SU-DHL-6 (cell line): ENCODE data around the gene GAS2L2.

ENCODE experiments used
- H2AFZ ChIP-seq: fragments of 200-600 bp; sonication (generic); 2 replicates; pipeline ENCODE4 v1.6.1; 2014; ENCODE audit warnings: low read depth, mild to moderate bottlenecking, moderate library complexity, mixed read lengths, antibody characterized with exemption, low read length; ENCODE audit not compliant: severe bottlenecking
- H3F3A ChIP-seq: fragments of 200-600 bp; shearing (Covaris generic); 2 replicates; pipeline ENCODE4 v1.6.0; 2016; ENCODE audit warnings: antibody characterized with exemption, mild to moderate bottlenecking; ENCODE audit not compliant: insufficient read depth
- H3K27ac ChIP-seq: fragments of 200-600 bp; sonication (generic); 2 replicates; pipeline ENCODE4 v1.5.1; 2016; ENCODE audit warnings: low read depth, mild to moderate bottlenecking, low read length, moderate library complexity, mixed read lengths
- H3K27me3 ChIP-seq: fragments of 200-600 bp; sonication (generic), shearing (Covaris generic); 2 replicates; pipeline ENCODE4 v1.6.0; 2014; ENCODE audit warnings: mild to moderate bottlenecking, low read length
- H3K36me3 ChIP-seq: fragments of 200-600 bp; sonication (generic); 2 replicates; pipeline ENCODE4 v1.6.1; 2014; ENCODE audit warnings: mild to moderate bottlenecking, low read length, mixed read lengths
- H3K4me2 ChIP-seq: fragments of 300-600, 200-600 bp; shearing (Covaris generic), sonication (generic); 2 replicates; pipeline ENCODE4 v1.6.0; 2014; ENCODE audit warnings: low read length, low read depth, mild to moderate bottlenecking; ENCODE audit not compliant: poor library complexity, severe bottlenecking
- H3K4me3 ChIP-seq: fragments of 200-600 bp; sonication (generic); 2 replicates; pipeline ENCODE4 v1.5.1; 2014; ENCODE audit warnings: antibody characterized with exemption, low read length, mild to moderate bottlenecking, mixed read lengths; ENCODE audit not compliant: insufficient read depth, poor library complexity, severe bottlenecking
- H3K79me2 ChIP-seq: fragments of 200-600 bp; sonication (generic); 2 replicates; pipeline ENCODE4 v1.6.1; 2014; ENCODE audit warnings: mild to moderate bottlenecking, low read length, moderate library complexity; ENCODE audit not compliant: insufficient read depth
- H3K9ac ChIP-seq: fragments of 200-600 bp; sonication (generic); 2 replicates; pipeline ENCODE4 v1.7.0; 2014; ENCODE audit warnings: mild to moderate bottlenecking, low read length
- H3K9me2 ChIP-seq: fragments of 200-600 bp; sonication (generic); replicated peaks from 2 replicates; pipeline ENCODE4 v1.6.1; 2014; ENCODE audit warnings: low read length; ENCODE audit not compliant: insufficient read depth
- H3K9me3 ChIP-seq: fragments of 200-600 bp; sonication (generic); 2 replicates; pipeline ENCODE4 v1.6.1; 2014; ENCODE audit warnings: low read length, mixed read lengths; ENCODE audit not compliant: insufficient read depth
- H4K20me1 ChIP-seq: fragments of 200-600 bp; sonication (generic); 2 replicates; pipeline ENCODE4 v1.6.1; 2014; ENCODE audit warnings: low read depth, mild to moderate bottlenecking, antibody characterized with exemption, low read length, moderate library complexity, mixed read lengths
- CTCF ChIP-seq: fragments of 200-600 bp; sonication (generic); IDR thresholded peaks from one replicate; pipeline ENCODE4 v1.5.1; 2017; ENCODE audit warnings: antibody characterized with exemption, mild to moderate bottlenecking, low read length, moderate library complexity; ENCODE audit not compliant: insufficient read depth, poor library complexity, severe bottlenecking
- EZH2phosphoT487 ChIP-seq: fragments of 200-600 bp; sonication (generic), shearing (Covaris generic); conservative IDR thresholded peaks from 2 replicates; pipeline ENCODE4 v1.6.1; 2018; ENCODE audit warnings: mild to moderate bottlenecking, antibody characterized with exemption, low read length, moderate library complexity, mixed read lengths

The GAS2L2 gene

GRCh38 chr17:35729405-35729833, 23.6 kb downstream of the GAS2L2 start:
- Histone ChIP-seq H3K4me2 (no peak overlapping the region), H3K27me3 (no peaks in the 10 kb centered on the region)

GRCh38 chr17:35728551-35728950, 24.5 kb downstream of the GAS2L2 start:
- Histone ChIP-seq H4K20me1 (no peaks in the 10 kb centered on the region), H3K36me3 (no peaks in the 10 kb centered on the region; the same call in 1 of the 2 replicates), H3K9me2 (no peaks in the 10 kb centered on the region), H3K9me3 (no peaks in the 10 kb centered on the region), H3K27ac (no peak overlapping the region), H2AFZ (no peak overlapping the region), H3F3A (no peaks in the 10 kb centered on the region), H3K27me3 (no peaks in the 10 kb centered on the region), H3K4me3 (no peak overlapping the region), H3K4me2 (no peak overlapping the region), H3K9ac (no peak overlapping the region), H3K79me2 (no peaks in the 10 kb centered on the region)
- TF ChIP-seq CTCF = no peak
- TF ChIP-seq EZH2phosphoT487 = no peak

More at GRCh38 chr17:35729405-35729833, 23.6 kb downstream of the GAS2L2 start:
- H3K9me2 ChIP-seq = no peaks in the 10 kb centered on the region
- TF ChIP-seq CTCF = no peak
- TF ChIP-seq EZH2phosphoT487 = no peak
- H3F3A ChIP-seq = no peaks in the 10 kb centered on the region
- no peaks in the 10 kb centered on the region for H3K79me2 ChIP-seq
- H4K20me1 ChIP-seq = no peaks in the 10 kb centered on the region
- H3K36me3 ChIP-seq = no peaks in the 10 kb centered on the region
- no peak overlapping the region for H3K27ac ChIP-seq
- H3K9ac ChIP-seq = no peak overlapping the region
- no peaks in the 10 kb centered on the region for H3K9me3 ChIP-seq
- no peak overlapping the region for H2AFZ ChIP-seq
- no peak overlapping the region for H3K4me3 ChIP-seq

- H2AFZ ChIP-seq = no peak overlapping the region
- no peak for TF ChIP-seq CTCF
- no peak for TF ChIP-seq EZH2phosphoT487
- no peaks in the 10 kb centered on the region for H3K9me2 ChIP-seq
- no peaks in the 10 kb centered on the region for H3K27me3 ChIP-seq
- no peak overlapping the region for H3K4me3 ChIP-seq
- no peak overlapping the region for H3K27ac ChIP-seq
- no peak overlapping the region for H3K9ac ChIP-seq
- no peaks in the 10 kb centered on the region for H3F3A ChIP-seq
- H3K36me3 ChIP-seq = no peaks in the 10 kb centered on the region; the same call in 1 of the 2 replicates
- no peaks in the 10 kb centered on the region for H3K9me3 ChIP-seq
- no peaks in the 10 kb centered on the region for H4K20me1 ChIP-seq
- H3K79me2 ChIP-seq = no peaks in the 10 kb centered on the region
- H3K4me2 ChIP-seq = no peak overlapping the region
These were observed 25.4 kb downstream of the GAS2L2 start for GRCh38 chr17:35727635-35728034.
